Breast epithelium (tissue), 4 donors: ENCODE measurements around the gene C8A. TPM values are rescaled to one million over a fixed set of nuclear protein-coding genes. Genes with fewer than 3 reads are reported as not detected.

Experiments
- DNase-seq, 2 donors: peaks; one replicate each; pipeline ENCODE4 v3.0.0-alpha.2; 2019; ENCODE audit warnings: low spot score in 2 of 2
- H3K27ac ChIP-seq, 2 donors: fragments of 200-600 bp; sonication (generic) in 1 of 2; one replicate each; pipeline ENCODE4 v1.5.1; 2016 to 2019; ENCODE audit warnings: mild to moderate bottlenecking in 1 of 2
- H3K27me3 ChIP-seq, 2 donors: fragments of 200-600 bp; sonication (generic) in 1 of 2; one replicate each; pipeline versions ENCODE4 v1.5.1 to v1.6.0; 2017 to 2019; ENCODE audit warnings: control low read depth in 1 of 2, mild to moderate bottlenecking in 1 of 2
- H3K36me3 ChIP-seq: fragments of 200-600 bp; one replicate; pipeline ENCODE4 v1.5.1; 2019
- H3K4me1 ChIP-seq, 2 donors: fragments of 200-600 bp; sonication (generic); one replicate each; pipeline ENCODE4 v1.5.1; 2016 to 2019; ENCODE audit warnings: control low read depth in 1 of 2
- H3K4me3 ChIP-seq, 3 donors: fragments of 200-600 bp; sonication (generic); 1 replicate in 2 of 3; 2 replicates in 1 of 3; pipeline ENCODE4 v1.5.1; 2016 to 2019; ENCODE audit warnings: mild to moderate bottlenecking in 3 of 3, moderate library complexity in 2 of 3
- H3K9me3 ChIP-seq, 2 donors: fragments of 200-600 bp; sonication (generic) in 1 of 2; one replicate each; pipeline ENCODE4 v1.5.1; 2016 to 2019; ENCODE audit warnings: control low read depth in 1 of 2
- CTCF ChIP-seq, 3 donors: fragments of 450-650 bp; IDR thresholded peaks; one replicate each; pipeline ENCODE4 v1.5.1; 2016 to 2017; ENCODE audit warnings: antibody characterized with exemption in 3 of 3, mild to moderate bottlenecking in 3 of 3, moderate library complexity in 3 of 3
- POLR2A ChIP-seq: fragments of 450-650 bp; IDR thresholded peaks from one replicate; pipeline ENCODE4 v1.6.1; 2016; ENCODE audit warnings: antibody characterized with exemption, mild to moderate bottlenecking, moderate library complexity
- POLR2AphosphoS5 ChIP-seq, 3 donors: sonication (generic); formaldehyde crosslinking; IDR thresholded peaks; one replicate each; pipeline ENCODE4 v1.6.1; 2017; ENCODE audit warnings: antibody characterized with exemption in 3 of 3
- intact Hi-C: fragments of 100-400 bp; cut with DNase I; formaldehyde crosslinking; loops from one replicate; pipeline ENCODE4 v1.15.1; 2023; ENCODE audit warnings: low total_unique reads
- total RNA-seq, 3 donors: library from RNA; depleted of rRNA; stranded (reverse); fragments of >200 nt; gene quantifications; one replicate each; pipeline ENCODE4 v1.1.0, GENCODE V29; 2016

Gene C8A
- total RNA-seq: not detected

GRCh38 chr1:56854521-56855099 is at the start of gene C8A:
C8A (plus strand) TSS chr1:56854797; CDS start chr1:56854902, 105 bp downstream.
- intact Hi-C loops: no loop called here
- no peak for TF ChIP-seq POLR2A
- TF ChIP-seq POLR2AphosphoS5 (IDR thresholded peaks at IDR 0.05): no peak
- TF ChIP-seq CTCF (IDR thresholded peaks at IDR 0.05): no peak
- no peaks in the 10 kb centered on the region for H3K36me3 ChIP-seq

GRCh38 chr1:56806804-56807203 is 47.8 kb upstream of the C8A start:
- no peaks in the 10 kb centered on the region for H3K27me3 ChIP-seq
- H3K4me1 ChIP-seq: no peaks in the 10 kb centered on the region
- no peak overlapping the region for H3K27ac ChIP-seq
- DNase-seq: no peak
- no peak overlapping the region for H3K4me3 ChIP-seq
- intact Hi-C loops: no loop called here
- H3K36me3 ChIP-seq: no peaks in the 10 kb centered on the region
- TF ChIP-seq CTCF (IDR thresholded peaks at IDR 0.05): no peak
- no peak for TF ChIP-seq POLR2AphosphoS5 (IDR thresholded peaks at IDR 0.05)
- TF ChIP-seq POLR2A: no peak
- no peaks in the 10 kb centered on the region for H3K9me3 ChIP-seq

More at GRCh38 chr1:56854521-56855099, at the start of gene C8A:
- Histone ChIP-seq H3K9me3 (no peaks in the 10 kb centered on the region), H3K4me1 (no peaks in the 10 kb centered on the region), H3K27ac (no peak within 1 kb of the TSS), H3K4me3 (no peak within 1 kb of the TSS), H3K27me3 (no peaks in the 10 kb centered on the region)
- no peak for DNase-seq

- no peak for TF ChIP-seq POLR2AphosphoS5 (IDR thresholded peaks at IDR 0.05)
- no peak for TF ChIP-seq POLR2A
- no peak for TF ChIP-seq CTCF (IDR thresholded peaks at IDR 0.05)
- intact Hi-C loops: no loop called here
- Histone ChIP-seq H3K27me3 (no peaks in the 10 kb centered on the region), H3K4me1 (no peaks in the 10 kb centered on the region), H3K27ac (no peak overlapping the region), H3K4me3 (no peak overlapping the region), H3K36me3 (no peaks in the 10 kb centered on the region), H3K9me3 (no peaks in the 10 kb centered on the region)
- DNase-seq: no peak
Observed at GRCh38 chr1:56808410-56808809, 46.2 kb upstream of the C8A start.

- intact Hi-C loops: no loop called here
- no peak for TF ChIP-seq POLR2A
- no peak for DNase-seq
Observed at GRCh38 chr1:56811331-56811730, 43.3 kb upstream of the C8A start.

GRCh38 chr1:56814205-56814604 is 40.4 kb upstream of the C8A start:
- Histone ChIP-seq H3K36me3 (no peaks in the 10 kb centered on the region), H3K4me1 (no peaks in the 10 kb centered on the region), H3K4me3 (no peak overlapping the region), H3K27ac (no peak overlapping the region), H3K27me3 (no peaks in the 10 kb centered on the region), H3K9me3 (no peaks in the 10 kb centered on the region)
- intact Hi-C loops: no loop called here
- DNase-seq: no peak
- TF ChIP-seq POLR2A (no peak), POLR2AphosphoS5 (IDR thresholded peaks at IDR 0.05) (no peak), CTCF (IDR thresholded peaks at IDR 0.05) (no peak)

More at GRCh38 chr1:56811331-56811730, 43.3 kb upstream of the C8A start:
- no peaks in the 10 kb centered on the region for H3K36me3 ChIP-seq
- no peaks in the 10 kb centered on the region for H3K9me3 ChIP-seq
- H3K4me1 ChIP-seq: no peaks in the 10 kb centered on the region
- H3K27ac ChIP-seq: no peak overlapping the region
- H3K27me3 ChIP-seq: no peaks in the 10 kb centered on the region
- no peak overlapping the region for H3K4me3 ChIP-seq

GRCh38 chr1:56816264-56816663 is 38.3 kb upstream of the C8A start:
- no peaks in the 10 kb centered on the region for H3K9me3 ChIP-seq
- H3K4me3 ChIP-seq: no peak overlapping the region
- H3K27ac ChIP-seq: no peak overlapping the region
- H3K36me3 ChIP-seq: no peaks in the 10 kb centered on the region
- no peaks in the 10 kb centered on the region for H3K27me3 ChIP-seq
- TF ChIP-seq CTCF (IDR thresholded peaks at IDR 0.05) (no peak), POLR2AphosphoS5 (IDR thresholded peaks at IDR 0.05) (no peak), POLR2A (no peak)
- DNase-seq: no peak
- no peaks in the 10 kb centered on the region for H3K4me1 ChIP-seq
- intact Hi-C loops: no loop called here
